Vagina (tissue), 2 donors: ENCODE measurements around the gene PPP1R14C.

ENCODE experiments used
- POLR2A ChIP-seq, 2 donors: fragments of 450-650 bp; IDR thresholded peaks; one replicate each; pipeline ENCODE4 v1.6.1; 2017; ENCODE audit warnings: antibody characterized with exemption in 2 of 2, mild to moderate bottlenecking in 2 of 2, moderate library complexity in 2 of 2
- POLR2AphosphoS5 ChIP-seq, 2 donors: sonication (generic); formaldehyde crosslinking; IDR thresholded peaks; one replicate each; pipeline ENCODE4 v1.9.0; 2017; ENCODE audit warnings: antibody characterized with exemption in 2 of 2, mild to moderate bottlenecking in 2 of 2, low read depth in 1 of 2; ENCODE audit not compliant: insufficient read depth in 1 of 2
- TF ChIP-seq, protein P1 (sequence below), 3 experiments: fragments of 450-650 bp in 2 of 3; fragments of 200-600 bp in 1 of 3; sonication (generic) in 1 of 3; IDR thresholded peaks; one replicate each; pipeline ENCODE4 v1.5.1; 2017 to 2019; ENCODE audit warnings: antibody characterized with exemption in 3 of 3, mild to moderate bottlenecking in 2 of 3, moderate library complexity in 2 of 3

DNA sequence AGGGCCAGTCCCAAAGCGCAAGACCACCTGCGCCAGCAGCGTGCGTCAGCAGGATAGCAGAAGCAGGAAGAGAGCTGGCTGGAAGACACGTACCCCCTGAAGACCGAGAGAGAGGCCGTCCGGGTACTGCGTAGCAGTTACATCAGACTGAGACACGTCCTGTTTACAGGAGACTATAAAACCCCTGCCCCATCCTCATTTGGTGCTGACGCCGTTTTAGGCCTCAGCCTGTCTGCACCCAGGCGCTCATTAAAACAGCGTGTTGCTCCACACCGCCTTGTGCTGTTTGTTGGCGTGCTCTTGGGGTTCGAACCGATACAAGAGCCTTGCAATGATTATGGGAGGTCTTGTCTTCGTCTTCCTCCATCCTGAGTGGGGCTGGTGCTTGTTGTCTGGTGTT, 42.1 kb upstream of the PPP1R14C start:
- TF ChIP-seq, protein P1, sequence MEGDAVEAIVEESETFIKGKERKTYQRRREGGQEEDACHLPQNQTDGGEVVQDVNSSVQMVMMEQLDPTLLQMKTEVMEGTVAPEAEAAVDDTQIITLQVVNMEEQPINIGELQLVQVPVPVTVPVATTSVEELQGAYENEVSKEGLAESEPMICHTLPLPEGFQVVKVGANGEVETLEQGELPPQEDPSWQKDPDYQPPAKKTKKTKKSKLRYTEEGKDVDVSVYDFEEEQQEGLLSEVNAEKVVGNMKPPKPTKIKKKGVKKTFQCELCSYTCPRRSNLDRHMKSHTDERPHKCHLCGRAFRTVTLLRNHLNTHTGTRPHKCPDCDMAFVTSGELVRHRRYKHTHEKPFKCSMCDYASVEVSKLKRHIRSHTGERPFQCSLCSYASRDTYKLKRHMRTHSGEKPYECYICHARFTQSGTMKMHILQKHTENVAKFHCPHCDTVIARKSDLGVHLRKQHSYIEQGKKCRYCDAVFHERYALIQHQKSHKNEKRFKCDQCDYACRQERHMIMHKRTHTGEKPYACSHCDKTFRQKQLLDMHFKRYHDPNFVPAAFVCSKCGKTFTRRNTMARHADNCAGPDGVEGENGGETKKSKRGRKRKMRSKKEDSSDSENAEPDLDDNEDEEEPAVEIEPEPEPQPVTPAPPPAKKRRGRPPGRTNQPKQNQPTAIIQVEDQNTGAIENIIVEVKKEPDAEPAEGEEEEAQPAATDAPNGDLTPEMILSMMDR (IDR thresholded peaks at IDR 0.05), result no peak
- TF ChIP-seq POLR2AphosphoS5 (IDR thresholded peaks at IDR 0.05; ENCODE audit: insufficient read depth in 1 of 2, low read depth in 1 of 2), result no peak
- TF ChIP-seq POLR2A (IDR thresholded peaks at IDR 0.05), result no peak
